Liver (tissue), 9 donors: ENCODE results near the gene VSNL1. TPM values are rescaled to one million over a fixed set of nuclear protein-coding genes. Genes with fewer than 3 reads are reported as not detected.
A peak's percentile ranks its signal among the peaks of the same experiment; 100 is the strongest.

Experiments used
- DNase-seq: peaks from one replicate; pipeline ENCODE4 v3.0.0-alpha.2; 2017; ENCODE audit warnings: low spot score
- H3K27ac ChIP-seq, 2 donors: one replicate each; pipeline ENCODE4 v1.7.0; 2013; ENCODE audit warnings: inconsistent platforms in 2 of 2, low read length in 2 of 2, control low read depth in 1 of 2, low read depth in 1 of 2, mild to moderate bottlenecking in 1 of 2
- H3K27me3 ChIP-seq, 4 donors: one replicate each; pipeline versions ENCODE4 v1.6.1 to v1.7.0; 2013; ENCODE audit warnings: low read length in 3 of 4, inconsistent platforms in 1 of 4, mild to moderate bottlenecking in 1 of 4, moderate library complexity in 1 of 4; ENCODE audit not compliant: control insufficient read depth in 4 of 4, insufficient read depth in 4 of 4
- H3K36me3 ChIP-seq, 4 donors: one replicate each; pipeline versions ENCODE4 v1.6.1 to v1.7.0; 2013; ENCODE audit warnings: low read length in 3 of 4, mild to moderate bottlenecking in 3 of 4, low read depth in 1 of 4, moderate library complexity in 1 of 4; ENCODE audit not compliant: control insufficient read depth in 4 of 4, insufficient read depth in 3 of 4
- H3K4me1 ChIP-seq, 4 donors: one replicate each; pipeline versions ENCODE4 v1.6.1 to v1.7.0; 2013; ENCODE audit warnings: low read length in 3 of 4, mild to moderate bottlenecking in 3 of 4, moderate library complexity in 1 of 4; ENCODE audit not compliant: control insufficient read depth in 4 of 4, insufficient read depth in 4 of 4
- H3K4me3 ChIP-seq, 3 donors: one replicate each; pipeline versions ENCODE4 v1.6.1 to v1.7.0; 2013; ENCODE audit warnings: low read length in 3 of 3, control low read depth in 1 of 3, low read depth in 1 of 3, mild to moderate bottlenecking in 1 of 3
- H3K9ac ChIP-seq, 2 donors: one replicate each; pipeline ENCODE4 v1.7.0; 2013; ENCODE audit warnings: low read length in 2 of 2, mild to moderate bottlenecking in 2 of 2, moderate library complexity in 2 of 2, control low read depth in 1 of 2, low read depth in 1 of 2
- H3K9me3 ChIP-seq, 4 donors: one replicate each; pipeline versions ENCODE4 v1.6.1 to v1.7.0; 2013; ENCODE audit warnings: low read length in 3 of 4; ENCODE audit not compliant: control insufficient read depth in 4 of 4
- ATF3 ChIP-seq: IDR thresholded peaks from 2 replicates; pipeline ENCODE4 v1.6.1; 2016; ENCODE audit warnings: antibody characterized with exemption
- CTCF ChIP-seq: fragments of 150-350 bp; IDR thresholded peaks from 2 replicates; pipeline ENCODE4 v1.5.1; 2017; ENCODE audit warnings: improper control_type of control experiment, low read depth, low read length; ENCODE audit not compliant: missing input control
- EGR1 ChIP-seq, 2 donors: IDR thresholded peaks; 2 replicates each; pipeline ENCODE4 v1.6.1; 2016 to 2018; ENCODE audit warnings: antibody characterized with exemption in 2 of 2, low read depth in 2 of 2
- FOXA1 ChIP-seq: IDR thresholded peaks from 2 replicates; pipeline ENCODE4 v1.6.1; 2016; ENCODE audit warnings: antibody characterized with exemption
- FOXA2 ChIP-seq: IDR thresholded peaks from 2 replicates; pipeline ENCODE4 v1.6.1; 2016; ENCODE audit warnings: antibody characterized with exemption
- GABPA ChIP-seq, 2 donors: IDR thresholded peaks in 1 of 2; conservative IDR thresholded peaks in 1 of 2; 2 replicates each; pipeline ENCODE4 v1.6.1; 2016; ENCODE audit warnings: antibody characterized with exemption in 2 of 2, mild to moderate bottlenecking in 1 of 2, moderate library complexity in 1 of 2
- HNF4A ChIP-seq, 2 donors: conservative IDR thresholded peaks; 2 replicates each; pipeline ENCODE4 v1.6.1; 2016; ENCODE audit warnings: antibody characterized with exemption in 2 of 2, mild to moderate bottlenecking in 2 of 2
- HNF4G ChIP-seq: IDR thresholded peaks from 2 replicates; pipeline ENCODE4 v1.6.1; 2016; ENCODE audit warnings: antibody characterized with exemption
- JUND ChIP-seq, 2 donors: IDR thresholded peaks; 2 replicates each; pipeline ENCODE4 v1.6.1; 2016; ENCODE audit warnings: antibody characterized with exemption in 2 of 2
- NR2F2 ChIP-seq: IDR thresholded peaks from 2 replicates; pipeline ENCODE4 v1.6.1; 2016; ENCODE audit warnings: antibody characterized with exemption
- RAD21 ChIP-seq, 2 donors: IDR thresholded peaks; 2 replicates each; pipeline ENCODE4 v1.6.1; 2016; ENCODE audit warnings: antibody characterized with exemption in 2 of 2, mild to moderate bottlenecking in 2 of 2
- RXRA ChIP-seq, 2 donors: IDR thresholded peaks; 2 replicates each; pipeline ENCODE4 v1.6.1; 2017 to 2018; ENCODE audit warnings: antibody characterized with exemption in 2 of 2, mild to moderate bottlenecking in 1 of 2
- SP1 ChIP-seq: IDR thresholded peaks from 2 replicates; pipeline ENCODE4 v1.6.1; 2018; ENCODE audit warnings: antibody characterized with exemption, mild to moderate bottlenecking
- TAF1 ChIP-seq: conservative IDR thresholded peaks from 2 replicates; pipeline ENCODE4 v1.6.1; 2016; ENCODE audit warnings: antibody characterized with exemption, mild to moderate bottlenecking
- YY1 ChIP-seq: IDR thresholded peaks from 2 replicates; pipeline ENCODE4 v1.6.1; 2016; ENCODE audit warnings: antibody characterized with exemption, mild to moderate bottlenecking
- ZBTB33 ChIP-seq: IDR thresholded peaks from 2 replicates; pipeline ENCODE4 v1.6.1; 2016; ENCODE audit warnings: antibody characterized with exemption
- WGBS: extraction: QIAGEN DNeasy Blood & Tissue Kit; methylation state at CpG from one replicate; pipeline ENCODE4 v1.1.7; 2013; 5-methylcytosine and 5-hydroxymethylcytosine counted together
- polyA plus RNA-seq, 2 donors: library from polyadenylated mRNA; stranded (reverse) in 1 of 2; unstranded in 1 of 2; fragments of 200-250 nt in 1 of 2; fragments of >200 nt in 1 of 2; fragmentation: Nextera tagmentation in 1 of 2; extraction: Ambion mirVana in 1 of 2; gene quantifications; one replicate each; pipeline versions ENCODE4 v1.2.1 to v1.2.3, GENCODE V29; 2013 to 2015
- total RNA-seq, 2 donors: library from RNA; depleted of rRNA; stranded (reverse); fragments of >200 nt; gene quantifications; one replicate each; pipeline ENCODE4 v1.2.3, GENCODE V29; 2014
- TF ChIP-seq, protein P1 (sequence below): IDR thresholded peaks from 2 replicates; pipeline ENCODE4 v1.6.1; 2016; ENCODE audit warnings: antibody characterized with exemption, mild to moderate bottlenecking
- TF ChIP-seq, protein P2 (sequence below): IDR thresholded peaks from 2 replicates; pipeline ENCODE4 v1.6.1; 2016; ENCODE audit warnings: antibody characterized with exemption
- donor health status: healthy.
- donor health status: healthy.
- donor health status: healthy.
- donor health status: healthy.
- donor health status: healthy.

The VSNL1 gene
- total RNA-seq (10 to 100 TPM in 1 of 2 donors, 1 to 10 TPM in 1; 6.3 to 32.9 TPM), polyA plus RNA-seq (1 to 10 TPM; 2.2 to 6.4 TPM)

- TF ChIP-seq HNF4A (conservative IDR thresholded peaks at IDR 0.05): peak; percentile 35 to 45
- TF ChIP-seq, protein P1, sequence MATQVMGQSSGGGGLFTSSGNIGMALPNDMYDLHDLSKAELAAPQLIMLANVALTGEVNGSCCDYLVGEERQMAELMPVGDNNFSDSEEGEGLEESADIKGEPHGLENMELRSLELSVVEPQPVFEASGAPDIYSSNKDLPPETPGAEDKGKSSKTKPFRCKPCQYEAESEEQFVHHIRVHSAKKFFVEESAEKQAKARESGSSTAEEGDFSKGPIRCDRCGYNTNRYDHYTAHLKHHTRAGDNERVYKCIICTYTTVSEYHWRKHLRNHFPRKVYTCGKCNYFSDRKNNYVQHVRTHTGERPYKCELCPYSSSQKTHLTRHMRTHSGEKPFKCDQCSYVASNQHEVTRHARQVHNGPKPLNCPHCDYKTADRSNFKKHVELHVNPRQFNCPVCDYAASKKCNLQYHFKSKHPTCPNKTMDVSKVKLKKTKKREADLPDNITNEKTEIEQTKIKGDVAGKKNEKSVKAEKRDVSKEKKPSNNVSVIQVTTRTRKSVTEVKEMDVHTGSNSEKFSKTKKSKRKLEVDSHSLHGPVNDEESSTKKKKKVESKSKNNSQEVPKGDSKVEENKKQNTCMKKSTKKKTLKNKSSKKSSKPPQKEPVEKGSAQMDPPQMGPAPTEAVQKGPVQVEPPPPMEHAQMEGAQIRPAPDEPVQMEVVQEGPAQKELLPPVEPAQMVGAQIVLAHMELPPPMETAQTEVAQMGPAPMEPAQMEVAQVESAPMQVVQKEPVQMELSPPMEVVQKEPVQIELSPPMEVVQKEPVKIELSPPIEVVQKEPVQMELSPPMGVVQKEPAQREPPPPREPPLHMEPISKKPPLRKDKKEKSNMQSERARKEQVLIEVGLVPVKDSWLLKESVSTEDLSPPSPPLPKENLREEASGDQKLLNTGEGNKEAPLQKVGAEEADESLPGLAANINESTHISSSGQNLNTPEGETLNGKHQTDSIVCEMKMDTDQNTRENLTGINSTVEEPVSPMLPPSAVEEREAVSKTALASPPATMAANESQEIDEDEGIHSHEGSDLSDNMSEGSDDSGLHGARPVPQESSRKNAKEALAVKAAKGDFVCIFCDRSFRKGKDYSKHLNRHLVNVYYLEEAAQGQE: peak; percentile 45
- no peak for TF ChIP-seq FOXA1
- peak; percentile 73 for TF ChIP-seq YY1
- TF ChIP-seq NR2F2: no peak
- no peak for TF ChIP-seq JUND (IDR thresholded peaks at IDR 0.05)
- TF ChIP-seq RAD21 (IDR thresholded peaks at IDR 0.05): peak; percentile 26 to 44
- TF ChIP-seq FOXA2: no peak
- peak; percentile 42 for TF ChIP-seq SP1
- peak in 1 of 2 donors; percentile 42 for TF ChIP-seq RXRA (IDR thresholded peaks at IDR 0.05)
- TF ChIP-seq, protein P2, sequence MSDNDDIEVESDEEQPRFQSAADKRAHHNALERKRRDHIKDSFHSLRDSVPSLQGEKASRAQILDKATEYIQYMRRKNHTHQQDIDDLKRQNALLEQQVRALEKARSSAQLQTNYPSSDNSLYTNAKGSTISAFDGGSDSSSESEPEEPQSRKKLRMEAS: peak; percentile 60
- no peak for TF ChIP-seq ATF3
- TF ChIP-seq HNF4G: no peak
- peak in 1 of 2 donors; percentile 61 for TF ChIP-seq GABPA (IDR thresholded peaks at IDR 0.05 in 1 of 2, conservative IDR thresholded peaks at IDR 0.05 in 1 of 2)
- no peak for TF ChIP-seq CTCF
- TF ChIP-seq TAF1: no peak
- TF ChIP-seq EGR1 (IDR thresholded peaks at IDR 0.05; ENCODE audit: low read depth in 2 of 2): peak in 1 of 2 donors; percentile 50
- TF ChIP-seq ZBTB33: peak; percentile 41
- no peaks in the 10 kb centered on the region for H3K27me3 ChIP-seq
- H3K9ac ChIP-seq: peak within 1 kb of the TSS; percentile 49 to 87
- no peaks in the 10 kb centered on the region for H3K36me3 ChIP-seq
- peak; percentile 81 for DNase-seq
- peaks cover 0 to 49% (median 23%) of the 10 kb centered on the region in 4 donors for H3K4me1 ChIP-seq
- under 1% methylated on average over 43 of the region's 43 CpGs for WGBS
- peak within 1 kb of the TSS; percentile 92 to 95 for H3K27ac ChIP-seq
- no peaks in the 10 kb centered on the region for H3K9me3 ChIP-seq
- H3K4me3 ChIP-seq: peak within 1 kb of the TSS; percentile 65 to 92 (median 69)
Measured at GRCh38 chr2:17540093-17540812, at the start of gene VSNL1. TSS of gene VSNL1 (plus strand) at chr2:17540696. CDS start at chr2:17592075, 51,379 bp downstream.
